RKO (cell line): ENCODE data around the gene MAGEB16.
A peak's percentile ranks its signal among the peaks of the same experiment; 100 is the strongest.

Experiments
- DNase-seq: peaks from one replicate; pipeline ENCODE4 v3.0.0-alpha.2; 2016; ENCODE audit warnings: low spot score

Gene MAGEB16

GRCh38 chrX:35798042-35798441 lies at the start of gene MAGEB16:
TSS of gene MAGEB16 (plus strand) at chrX:35798342. CDS start at chrX:35802197, 3,855 bp downstream.
- no peak for DNase-seq

- no peak for DNase-seq
Observed at GRCh38 chrX:35773958-35774564, 24.1 kb upstream of the MAGEB16 start.

DNA sequence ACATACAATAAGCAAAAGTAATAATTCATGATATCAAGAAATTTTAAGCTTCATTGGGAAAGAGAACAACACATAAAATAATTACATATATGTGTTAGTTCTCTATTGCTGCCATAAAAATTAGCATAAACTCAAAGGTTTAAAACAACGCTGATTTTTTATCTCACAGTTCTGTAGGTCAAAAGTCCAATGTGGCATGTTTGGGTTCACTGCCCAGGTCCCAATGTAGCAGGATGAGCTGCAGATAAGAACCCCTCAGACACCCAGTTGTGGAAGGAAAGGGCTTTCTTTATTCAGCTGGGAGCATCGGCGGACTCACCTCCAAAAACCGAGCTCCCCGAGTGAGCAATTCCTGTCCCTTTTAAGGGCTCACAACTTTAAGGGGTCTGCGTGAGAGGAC lies 13.1 kb upstream of the MAGEB16 start:
- DNase-seq: no peak

DNA sequence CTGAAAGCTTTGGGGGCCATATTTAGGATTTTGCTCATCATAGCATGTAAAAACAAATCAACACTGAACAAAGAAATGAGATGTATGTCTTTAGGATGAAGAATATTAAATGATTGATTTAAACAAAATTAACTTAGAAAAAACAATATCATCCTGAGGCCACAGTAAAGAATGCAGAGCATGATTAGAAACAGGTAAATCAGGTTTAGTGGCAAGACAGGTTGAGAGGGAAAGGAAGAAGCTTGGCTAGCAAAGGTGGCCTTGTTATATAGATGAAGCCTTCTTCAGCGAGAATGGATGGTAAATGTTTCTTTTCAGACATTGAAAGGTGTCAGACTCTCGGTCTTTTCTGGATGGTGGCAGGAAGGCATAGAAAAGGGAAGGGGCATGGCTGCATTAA lies 11.9 kb upstream of the MAGEB16 start:
- no peak for DNase-seq

- DNase-seq: no peak
Observed at GRCh38 chrX:35787867-35788266, 10.3 kb upstream of the MAGEB16 start.

- DNase-seq: no peak
Observed at GRCh38 chrX:35800474-35800873, 2.3 kb downstream of the MAGEB16 start.

DNA sequence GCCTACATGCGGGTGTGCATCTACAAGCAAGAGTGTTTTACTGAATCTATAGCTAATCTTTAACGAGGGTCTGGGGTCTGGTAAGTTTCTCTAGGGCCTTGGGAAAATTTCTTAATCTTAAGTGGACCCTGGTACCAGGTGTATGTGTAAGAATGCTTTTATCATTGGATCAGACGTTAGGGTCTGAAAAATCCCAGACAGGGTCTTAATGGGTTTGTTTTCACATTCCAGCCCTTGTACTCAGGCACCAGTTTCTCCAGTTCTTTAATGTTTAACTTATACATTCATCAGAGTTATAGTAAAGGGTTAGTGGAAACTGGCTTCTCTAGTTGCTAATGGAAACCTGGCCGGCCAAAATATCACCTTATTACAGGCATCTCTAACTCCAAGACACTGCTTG lies 11.6 kb downstream of the MAGEB16 start:
- no peak for DNase-seq

- no peak for DNase-seq
Observed at GRCh38 chrX:35819241-35819640, 21.1 kb downstream of the MAGEB16 start.

GRCh38 chrX:35826503-35826902 lies 28.4 kb downstream of the MAGEB16 start:
- DNase-seq: no peak

GRCh38 chrX:35829501-35829900 lies 31.4 kb downstream of the MAGEB16 start:
- no peak for DNase-seq

DNA sequence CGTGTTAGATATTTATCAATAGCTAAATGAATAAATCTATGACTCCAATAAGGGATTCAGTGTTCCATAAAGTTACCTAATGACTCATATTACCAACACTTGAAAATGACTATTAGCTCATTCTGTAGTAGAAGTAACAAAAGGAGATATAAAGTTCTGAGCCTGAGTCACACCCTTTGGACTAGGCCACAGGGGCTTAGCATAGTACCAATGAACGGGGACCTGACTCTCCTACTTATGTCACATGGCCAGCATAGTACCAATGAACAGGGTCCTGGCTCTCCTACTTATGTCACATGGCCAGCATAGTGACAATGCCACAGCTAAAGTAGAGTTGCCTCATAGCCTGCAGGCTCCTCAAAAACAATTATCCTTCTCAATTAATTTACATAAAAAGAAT lies 43.7 kb downstream of the MAGEB16 start:
- peak; percentile 39 for DNase-seq

- no peak for DNase-seq
Observed at GRCh38 chrX:35842674-35843073, 44.5 kb downstream of the MAGEB16 start.

GRCh38 chrX:35847736-35848135 lies 49.6 kb downstream of the MAGEB16 start:
- no peak for DNase-seq
